ENCODE results near the gene DDI2.

DDI2 gene

GRCh38 chr1:15704526-15705183 is 87.4 kb downstream of the DDI2 start:
- no peak for DNase-seq

- DNase-seq = no peak
These were observed 87.9 kb downstream of the DDI2 start for GRCh38 chr1:15705184-15705566.

GRCh38 chr1:15706751-15707150 is 89.5 kb downstream of the DDI2 start:
- DNase-seq = no peak

- DNase-seq = no peak
These were observed 90.1 kb downstream of the DDI2 start for GRCh38 chr1:15707239-15707925.

- DNase-seq = no peak
These were observed 91.4 kb downstream of the DDI2 start for GRCh38 chr1:15708486-15709137.

GRCh38 chr1:15709226-15709625 is 92.0 kb downstream of the DDI2 start:
- no peak for DNase-seq

GRCh38 chr1:15712168-15712567 is 94.9 kb downstream of the DDI2 start:
- no peak for DNase-seq

- no peak for DNase-seq
These were observed 97.3 kb downstream of the DDI2 start for GRCh38 chr1:15714406-15715136.

GRCh38 chr1:15717418-15718125 is 100.3 kb downstream of the DDI2 start:
- DNase-seq = no peak

- no peak for DNase-seq
These were observed 100.9 kb downstream of the DDI2 start for GRCh38 chr1:15718199-15718601.
